Measurements from ENCODE around the gene SDC3.

SDC3 gene

GRCh38 chr1:30900931-30901560 is 7.5 kb downstream of the SDC3 start:
- Histone ChIP-seq H3K9ac (ENCODE audit: low read length) (no peak overlapping the region), H3K9me3 (ENCODE audit: control insufficient read depth, low read length) (no peaks in the 10 kb centered on the region), H3K4me3 (ENCODE audit: low read length) (no peak overlapping the region), H3K36me3 (ENCODE audit: control insufficient read depth, insufficient read depth, low read length) (no peaks in the 10 kb centered on the region), H3K27me3 (ENCODE audit: control insufficient read depth, insufficient read depth, low read length) (no peaks in the 10 kb centered on the region), H3K4me1 (ENCODE audit: control insufficient read depth, insufficient read depth, low read length) (peaks cover 19% of the 10 kb centered on the region)

- Histone ChIP-seq H3K4me1 (ENCODE audit: control insufficient read depth, insufficient read depth, low read length) (peaks cover 19% of the 10 kb centered on the region), H3K9ac (ENCODE audit: low read length) (no peak overlapping the region), H3K36me3 (ENCODE audit: control insufficient read depth, insufficient read depth, low read length) (no peaks in the 10 kb centered on the region)
These were observed 8.1 kb downstream of the SDC3 start for GRCh38 chr1:30900486-30900885.

GRCh38 chr1:30899577-30900389 is 8.8 kb downstream of the SDC3 start:
- Histone ChIP-seq H3K36me3 (ENCODE audit: control insufficient read depth, insufficient read depth, low read length) (no peaks in the 10 kb centered on the region), H3K4me1 (ENCODE audit: control insufficient read depth, insufficient read depth, low read length) (peaks cover 19% of the 10 kb centered on the region), H3K9ac (ENCODE audit: low read length) (no peak overlapping the region), H3K4me3 (ENCODE audit: low read length) (no peak overlapping the region), H3K27me3 (ENCODE audit: control insufficient read depth, insufficient read depth, low read length) (no peaks in the 10 kb centered on the region), H3K9me3 (ENCODE audit: control insufficient read depth, low read length) (no peaks in the 10 kb centered on the region)

More at GRCh38 chr1:30900486-30900885, 8.1 kb downstream of the SDC3 start:
- Histone ChIP-seq H3K9me3 (ENCODE audit: control insufficient read depth, low read length) (no peaks in the 10 kb centered on the region), H3K4me3 (ENCODE audit: low read length) (no peak overlapping the region), H3K27me3 (ENCODE audit: control insufficient read depth, insufficient read depth, low read length) (no peaks in the 10 kb centered on the region)

GRCh38 chr1:30898031-30898815 is 10.3 kb downstream of the SDC3 start:
- Histone ChIP-seq H3K9ac (ENCODE audit: low read length) (no peak overlapping the region), H3K9me3 (ENCODE audit: control insufficient read depth, low read length) (no peaks in the 10 kb centered on the region), H3K4me3 (ENCODE audit: low read length) (no peak overlapping the region), H3K36me3 (ENCODE audit: control insufficient read depth, insufficient read depth, low read length) (no peaks in the 10 kb centered on the region), H3K27me3 (ENCODE audit: control insufficient read depth, insufficient read depth, low read length) (no peaks in the 10 kb centered on the region), H3K4me1 (ENCODE audit: control insufficient read depth, insufficient read depth, low read length) (peaks cover 19% of the 10 kb centered on the region)

DNA sequence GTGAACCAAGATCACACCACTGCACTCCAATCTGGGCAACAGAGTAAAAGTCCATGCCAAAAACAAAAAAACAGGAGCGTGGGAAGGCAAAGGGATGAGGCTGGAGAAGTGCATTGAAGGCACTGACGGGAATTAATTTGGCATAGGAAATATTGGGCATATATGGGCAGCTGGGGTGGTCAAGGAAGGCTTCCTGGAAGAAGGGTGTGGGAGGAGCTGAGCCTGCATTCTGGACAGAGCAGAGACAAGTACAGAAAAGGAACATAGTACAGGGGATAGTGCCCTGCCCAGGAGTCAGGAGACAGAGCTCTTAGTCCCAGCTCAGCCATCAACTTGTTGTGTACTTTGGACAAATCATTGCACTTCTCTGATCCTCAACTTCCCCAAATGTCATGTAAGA is 11.7 kb downstream of the SDC3 start:
- no peaks in the 10 kb centered on the region for H3K9me3 ChIP-seq (ENCODE audit: control insufficient read depth, low read length)
- H3K9ac ChIP-seq (ENCODE audit: low read length): no peak overlapping the region
- H3K4me3 ChIP-seq (ENCODE audit: low read length): no peak overlapping the region
- peaks cover 10% of the 10 kb centered on the region for H3K4me1 ChIP-seq (ENCODE audit: control insufficient read depth, insufficient read depth, low read length)
- no peaks in the 10 kb centered on the region for H3K27me3 ChIP-seq (ENCODE audit: control insufficient read depth, insufficient read depth, low read length)
- no peaks in the 10 kb centered on the region for H3K36me3 ChIP-seq (ENCODE audit: control insufficient read depth, insufficient read depth, low read length)

GRCh38 chr1:30895944-30896660 is 12.5 kb downstream of the SDC3 start:
- no peak overlapping the region for H3K4me3 ChIP-seq (ENCODE audit: low read length)
- peaks cover 2% of the 10 kb centered on the region for H3K4me1 ChIP-seq (ENCODE audit: control insufficient read depth, insufficient read depth, low read length)
- H3K9ac ChIP-seq (ENCODE audit: low read length): no peak overlapping the region

GRCh38 chr1:30895382-30895943 is 13.1 kb downstream of the SDC3 start:
- Histone ChIP-seq H3K4me1 (ENCODE audit: control insufficient read depth, insufficient read depth, low read length) (no peaks in the 10 kb centered on the region), H3K9me3 (ENCODE audit: control insufficient read depth, low read length) (no peaks in the 10 kb centered on the region), H3K4me3 (ENCODE audit: low read length) (no peak overlapping the region), H3K36me3 (ENCODE audit: control insufficient read depth, insufficient read depth, low read length) (no peaks in the 10 kb centered on the region), H3K27me3 (ENCODE audit: control insufficient read depth, insufficient read depth, low read length) (no peaks in the 10 kb centered on the region), H3K9ac (ENCODE audit: low read length) (no peak overlapping the region)

More at GRCh38 chr1:30895944-30896660, 12.5 kb downstream of the SDC3 start:
- no peaks in the 10 kb centered on the region for H3K36me3 ChIP-seq (ENCODE audit: control insufficient read depth, insufficient read depth, low read length)
- H3K27me3 ChIP-seq (ENCODE audit: control insufficient read depth, insufficient read depth, low read length): no peaks in the 10 kb centered on the region
- H3K9me3 ChIP-seq (ENCODE audit: control insufficient read depth, low read length): no peaks in the 10 kb centered on the region

DNA sequence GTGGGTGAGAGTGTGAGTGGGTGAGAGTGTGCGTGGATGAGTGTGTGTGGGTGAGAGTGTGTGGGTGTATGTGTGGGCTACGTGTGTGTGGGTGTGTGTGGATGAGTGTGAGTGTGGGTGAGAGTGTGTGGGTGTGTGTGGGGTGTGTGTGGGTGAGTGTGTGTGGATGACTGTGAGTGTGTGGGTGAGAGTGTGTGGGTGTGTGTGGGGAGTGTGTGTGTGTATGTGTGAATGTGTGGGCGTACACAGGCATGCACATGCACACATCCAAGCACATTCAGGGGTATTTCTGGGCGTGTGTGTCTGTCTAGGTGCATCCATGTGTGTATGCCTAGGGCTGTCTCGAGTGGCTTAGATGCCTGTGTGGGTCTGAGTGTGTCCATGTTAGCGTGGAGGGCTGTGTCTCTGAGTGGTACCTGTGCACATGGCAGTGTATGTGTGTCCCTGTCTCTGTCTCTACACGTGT is 14.0 kb downstream of the SDC3 start:
- no peak overlapping the region for H3K9ac ChIP-seq (ENCODE audit: low read length)
- no peaks in the 10 kb centered on the region for H3K9me3 ChIP-seq (ENCODE audit: control insufficient read depth, low read length)
- no peak overlapping the region for H3K4me3 ChIP-seq (ENCODE audit: low read length)
- H3K36me3 ChIP-seq (ENCODE audit: control insufficient read depth, insufficient read depth, low read length): no peaks in the 10 kb centered on the region
- no peaks in the 10 kb centered on the region for H3K4me1 ChIP-seq (ENCODE audit: control insufficient read depth, insufficient read depth, low read length)
- H3K27me3 ChIP-seq (ENCODE audit: control insufficient read depth, insufficient read depth, low read length): no peaks in the 10 kb centered on the region

DNA sequence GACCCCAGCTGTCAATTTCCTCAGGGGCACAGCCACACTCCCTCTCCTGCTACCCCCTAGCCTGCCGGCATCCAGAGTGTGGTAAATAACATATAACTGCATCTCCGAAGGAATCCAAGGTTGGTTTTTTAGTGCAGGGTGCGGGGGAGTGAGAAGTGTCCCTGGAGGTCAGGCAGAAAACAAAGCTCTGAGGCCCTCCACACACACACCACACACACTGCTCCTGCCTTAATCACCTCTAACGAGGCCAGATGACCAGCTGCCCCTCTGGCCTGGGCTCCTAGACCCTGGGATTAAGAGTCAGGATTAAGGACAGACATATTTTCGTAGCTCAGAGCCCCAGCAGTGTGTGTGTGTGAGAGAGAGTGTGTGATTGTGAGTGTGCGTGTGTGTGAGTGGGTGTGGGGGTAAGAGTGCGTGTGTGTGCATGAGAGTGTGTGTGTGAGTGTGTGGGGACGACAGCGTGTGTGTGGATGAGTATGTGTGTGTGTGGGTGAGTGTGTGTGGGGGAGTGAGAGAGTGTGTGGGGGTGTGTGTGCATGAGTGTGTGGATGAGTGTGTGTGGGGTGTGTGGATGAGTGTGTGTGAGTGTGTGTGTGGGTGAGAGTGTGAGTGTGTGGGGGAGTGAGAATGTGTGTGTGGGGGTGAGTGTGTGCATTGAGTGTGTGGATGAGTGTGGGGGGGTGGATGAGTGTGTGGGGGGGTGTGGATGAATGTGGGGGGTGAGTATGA is 14.6 kb downstream of the SDC3 start:
- peaks cover 2% of the 10 kb centered on the region for H3K4me1 ChIP-seq (ENCODE audit: control insufficient read depth, insufficient read depth, low read length)

GRCh38 chr1:30892671-30893073 is 15.9 kb downstream of the SDC3 start:
- H3K4me1 ChIP-seq (ENCODE audit: control insufficient read depth, insufficient read depth, low read length): peaks cover 12% of the 10 kb centered on the region
- no peaks in the 10 kb centered on the region for H3K9me3 ChIP-seq (ENCODE audit: control insufficient read depth, low read length)
- H3K4me3 ChIP-seq (ENCODE audit: low read length): no peak overlapping the region
- no peaks in the 10 kb centered on the region for H3K27me3 ChIP-seq (ENCODE audit: control insufficient read depth, insufficient read depth, low read length)
- H3K9ac ChIP-seq (ENCODE audit: low read length): no peak overlapping the region
- no peaks in the 10 kb centered on the region for H3K36me3 ChIP-seq (ENCODE audit: control insufficient read depth, insufficient read depth, low read length)

More for the DNA sequence above, 14.6 kb downstream of the SDC3 start:
- Histone ChIP-seq H3K4me3 (ENCODE audit: low read length) (no peak overlapping the region), H3K9me3 (ENCODE audit: control insufficient read depth, low read length) (no peaks in the 10 kb centered on the region), H3K36me3 (ENCODE audit: control insufficient read depth, insufficient read depth, low read length) (no peaks in the 10 kb centered on the region), H3K27me3 (ENCODE audit: control insufficient read depth, insufficient read depth, low read length) (no peaks in the 10 kb centered on the region), H3K9ac (ENCODE audit: low read length) (no peak overlapping the region)

DNA sequence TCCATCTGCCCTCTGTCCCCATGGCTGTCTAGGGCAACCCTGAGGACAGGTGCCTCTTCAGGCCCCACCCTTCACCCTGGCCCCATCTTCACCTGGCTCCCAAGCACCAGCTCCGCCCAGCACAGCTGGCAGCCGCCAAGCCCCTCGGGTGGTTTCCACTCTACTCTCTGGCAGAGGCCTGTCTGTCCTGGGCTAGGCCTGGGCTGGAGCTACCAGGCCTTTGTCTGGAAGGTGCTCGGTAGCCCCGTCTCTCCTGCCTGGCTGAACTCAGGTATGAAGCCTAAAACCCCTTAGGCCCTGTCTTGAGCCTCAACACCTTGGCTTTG is 17.4 kb downstream of the SDC3 start:
- no peaks in the 10 kb centered on the region for H3K27me3 ChIP-seq (ENCODE audit: control insufficient read depth, insufficient read depth, low read length)
- H3K9ac ChIP-seq (ENCODE audit: low read length): no peak overlapping the region
- no peak overlapping the region for H3K4me3 ChIP-seq (ENCODE audit: low read length)
- no peaks in the 10 kb centered on the region for H3K36me3 ChIP-seq (ENCODE audit: control insufficient read depth, insufficient read depth, low read length)
- H3K4me1 ChIP-seq (ENCODE audit: control insufficient read depth, insufficient read depth, low read length): peaks cover 12% of the 10 kb centered on the region
- H3K9me3 ChIP-seq (ENCODE audit: control insufficient read depth, low read length): no peaks in the 10 kb centered on the region
